HG03354 (cell line): ENCODE results near the gene LSM2.
"Not testable (repeated sequence)": the region's sequence is repeated elsewhere in the genome, so short reads cannot be mapped to it uniquely, and the experiment has no call there.

ENCODE experiments used
- ATAC-seq: cut with Tn5 transposase; IDR thresholded peaks from one replicate; pipeline ENCODE4 v1.9.1; 2021; ENCODE audit warnings: mild to moderate bottlenecking; ENCODE audit not compliant: unreplicated experiment, poor library complexity, severe bottlenecking

LSM2 gene

GRCh38 chr6:31801031-31801927 is 5.5 kb downstream of the LSM2 start:
- not testable (repeated sequence) for ATAC-seq

DNA sequence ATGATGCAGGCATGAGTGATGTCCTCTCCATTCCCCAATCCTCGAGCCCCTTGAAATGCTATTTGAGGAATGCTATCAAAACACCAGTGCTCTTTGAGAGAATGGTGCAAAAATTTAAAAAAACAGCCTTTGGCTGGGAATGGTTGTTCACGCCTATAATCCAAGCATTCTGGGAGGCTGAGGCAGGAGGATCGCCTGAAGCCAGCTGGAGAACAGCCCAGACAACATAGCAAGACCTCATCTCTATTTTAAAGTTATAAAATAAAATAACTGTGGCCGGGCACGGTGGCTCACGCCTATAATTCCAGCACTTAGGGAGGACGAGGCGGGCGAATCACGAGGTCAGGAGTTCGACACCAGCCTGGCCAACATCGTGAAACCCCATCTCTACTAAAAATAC is 7.0 kb downstream of the LSM2 start:
- ATAC-seq, result no peak

DNA sequence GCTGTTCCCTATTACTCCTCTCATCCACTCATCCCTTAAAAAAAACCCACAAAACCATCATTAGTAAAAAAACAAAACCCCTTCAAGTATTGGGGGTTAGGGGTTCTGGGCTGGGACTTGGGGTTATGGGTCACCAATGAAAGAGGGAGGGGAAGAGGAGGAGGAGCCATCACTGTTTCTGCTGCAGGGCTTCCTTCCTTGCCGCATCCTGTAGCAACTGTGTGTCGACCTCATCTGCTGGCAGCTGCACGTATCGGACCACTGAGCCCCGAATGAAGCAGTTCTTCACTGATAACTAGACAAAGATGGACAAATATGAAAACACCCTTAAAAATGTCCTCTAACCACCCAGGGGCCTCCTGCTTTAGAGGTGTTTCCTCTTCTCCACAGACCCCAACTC is 9.2 kb downstream of the LSM2 start:
- ATAC-seq, result no peak

DNA sequence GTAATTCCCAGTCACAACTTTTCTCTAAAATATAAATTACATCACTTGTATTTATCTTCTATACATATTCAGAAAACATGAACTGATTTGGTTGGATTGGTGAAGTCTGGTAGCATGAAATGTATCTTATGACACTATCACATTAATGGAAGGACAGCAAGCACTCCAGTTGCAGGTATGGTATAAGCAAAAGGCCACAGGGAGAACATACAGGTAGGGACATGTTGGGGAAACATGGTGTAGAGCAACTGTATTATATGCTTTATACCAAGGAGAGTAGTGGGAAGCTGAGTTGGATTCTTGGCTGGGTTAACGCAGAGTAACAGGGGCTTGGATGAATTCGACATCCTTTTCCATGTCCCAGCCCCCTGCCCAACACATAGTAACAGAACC is 9.8 kb downstream of the LSM2 start:
- no peak for ATAC-seq

DNA sequence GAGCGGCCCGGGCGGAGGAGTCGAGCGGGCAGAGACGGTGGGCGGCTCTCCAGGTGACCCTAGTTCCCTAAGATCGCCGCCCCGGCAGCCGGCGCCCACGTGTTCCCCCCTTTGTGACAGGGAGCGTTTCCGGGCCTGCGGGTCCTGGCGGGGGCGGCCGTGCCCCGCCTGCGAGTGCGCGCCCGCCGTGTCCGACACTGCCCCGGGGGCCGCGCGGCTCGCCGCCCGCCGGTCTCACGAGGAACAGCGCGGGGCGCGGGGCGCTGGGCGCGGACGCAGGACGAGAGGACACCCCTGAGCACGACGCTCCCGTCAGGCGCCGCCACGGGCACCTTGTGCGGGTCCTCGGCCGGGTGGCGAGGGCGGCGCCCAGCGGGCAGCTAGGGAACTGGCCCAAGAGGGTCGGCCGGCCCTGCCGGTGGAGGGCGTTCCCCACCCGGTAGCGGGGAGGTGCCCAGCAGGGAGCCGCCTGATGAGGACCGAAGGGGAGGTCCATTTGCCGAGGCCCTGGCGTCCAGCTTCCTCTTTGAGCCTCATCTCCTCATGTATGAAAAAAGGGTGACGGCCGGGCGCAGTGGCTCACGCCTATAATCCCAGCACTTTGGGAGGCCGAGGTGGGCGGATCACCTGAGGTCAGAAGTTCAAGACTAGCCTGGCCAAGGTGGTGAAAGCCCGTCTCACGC is 11.0 kb downstream of the LSM2 start, which contains the start of gene VARS1:
TSS of gene VARS1 (minus strand) at position 137 of the 683 bp plus-strand sequence. CDS start 535 bp downstream, outside the sequence.
- ATAC-seq, result peak; percentile 73

DNA sequence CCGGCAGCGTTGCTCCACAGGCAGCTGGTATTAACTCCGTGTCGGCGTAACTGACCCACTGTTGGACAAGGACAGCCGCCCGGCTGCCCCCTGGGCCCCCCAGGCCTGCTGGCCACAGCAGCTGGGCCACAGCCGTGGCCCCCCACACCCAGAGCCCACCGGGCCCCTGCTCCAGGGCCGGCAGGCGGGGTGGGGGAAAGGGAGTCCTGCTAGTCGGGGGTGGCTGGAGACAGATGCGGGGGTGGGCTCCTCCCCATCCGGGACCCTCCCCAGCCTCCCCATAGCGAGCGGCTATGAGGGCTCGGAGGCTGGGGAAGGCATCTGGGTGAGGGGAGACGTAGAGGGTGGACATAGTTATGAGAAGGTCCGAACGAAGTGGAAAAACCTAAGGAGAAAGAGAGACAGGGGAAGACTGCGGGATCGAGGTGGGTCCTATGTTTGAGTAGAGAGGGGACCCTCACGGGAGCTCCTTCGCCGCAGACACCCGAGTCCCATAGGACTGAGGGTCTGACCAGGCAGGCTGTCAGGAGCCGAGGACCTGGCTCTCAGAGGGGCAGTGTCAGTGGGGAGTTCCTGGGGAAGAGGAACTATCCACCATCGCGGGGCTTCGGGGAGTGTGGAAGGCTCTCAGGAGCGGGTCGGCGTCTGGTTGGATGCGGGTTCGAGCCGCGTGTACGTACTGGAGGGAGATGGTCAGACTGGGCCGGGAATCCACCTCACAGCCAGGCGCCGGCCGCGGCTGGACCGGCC is 11.7 kb downstream of the LSM2 start:
- peak; percentile 15 for ATAC-seq

- no peak for ATAC-seq
Observed at GRCh38 chr6:31794294-31794865, 12.4 kb downstream of the LSM2 start.

- ATAC-seq, result not testable (repeated sequence)
Observed at GRCh38 chr6:31793927-31794245, 12.9 kb downstream of the LSM2 start.

GRCh38 chr6:31792761-31793171 is 14.0 kb downstream of the LSM2 start:
- ATAC-seq, result no peak

DNA sequence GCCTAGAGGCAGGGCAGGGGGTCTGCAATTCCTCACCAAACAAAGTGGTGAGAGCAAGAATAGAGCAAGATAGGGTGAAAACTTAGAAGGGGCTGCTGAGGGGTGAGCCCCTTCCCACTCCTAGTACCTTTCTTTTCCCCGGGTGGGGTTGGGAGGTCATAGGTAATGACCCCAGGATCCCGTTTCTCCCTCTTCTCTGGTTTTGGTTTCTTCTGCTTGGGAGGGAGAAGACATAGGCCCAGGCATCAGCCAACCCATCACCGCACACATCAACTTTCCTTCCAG is 14.7 kb downstream of the LSM2 start:
- ATAC-seq, result no peak

GRCh38 chr6:31791324-31792089 is 15.3 kb downstream of the LSM2 start:
- ATAC-seq, result no peak

GRCh38 chr6:31785475-31785874 is 21.3 kb downstream of the LSM2 start:
- ATAC-seq, result no peak

- no peak for ATAC-seq
Observed at GRCh38 chr6:31784098-31784925, 22.5 kb downstream of the LSM2 start.

DNA sequence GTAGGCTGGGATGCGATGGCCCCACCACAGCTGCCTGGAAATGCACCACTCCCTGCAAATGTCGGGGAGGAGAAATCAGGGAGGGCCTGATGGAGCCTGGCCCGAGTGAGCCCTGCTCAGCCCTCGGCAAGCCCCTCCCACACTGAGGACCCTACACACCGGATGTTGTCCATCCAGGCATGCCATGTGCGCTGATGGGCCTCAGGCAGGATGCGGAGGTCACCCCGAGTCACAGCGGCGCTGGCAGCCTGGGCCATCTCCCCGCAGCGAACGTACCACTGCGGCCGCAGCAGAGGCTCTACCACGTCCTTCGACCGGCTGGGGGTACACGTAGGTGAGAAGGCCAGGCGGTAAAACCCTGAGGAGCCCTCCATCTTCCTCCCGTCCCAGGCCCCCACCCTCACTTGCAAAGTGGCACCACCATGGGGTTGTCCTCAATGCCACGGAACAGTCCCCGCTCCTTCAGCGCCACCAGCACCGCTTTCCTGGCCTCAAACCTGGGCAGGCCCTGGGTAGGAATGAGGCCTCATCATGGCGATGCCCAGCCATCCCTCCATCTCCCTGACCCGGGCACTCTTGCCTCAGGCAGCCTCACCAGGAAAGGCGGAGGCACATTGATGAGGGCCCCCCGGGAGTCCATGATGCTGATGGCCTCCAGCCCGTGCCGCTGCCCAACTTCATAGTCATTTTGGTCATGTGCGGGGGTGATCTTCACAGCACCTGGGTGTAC is 24.5 kb downstream of the LSM2 start:
- ATAC-seq, result no peak

GRCh38 chr6:31781244-31782125 is 25.3 kb downstream of the LSM2 start:
- ATAC-seq, result no peak

- no peak for ATAC-seq
Observed at GRCh38 chr6:31780507-31781243, 26.1 kb downstream of the LSM2 start.

DNA sequence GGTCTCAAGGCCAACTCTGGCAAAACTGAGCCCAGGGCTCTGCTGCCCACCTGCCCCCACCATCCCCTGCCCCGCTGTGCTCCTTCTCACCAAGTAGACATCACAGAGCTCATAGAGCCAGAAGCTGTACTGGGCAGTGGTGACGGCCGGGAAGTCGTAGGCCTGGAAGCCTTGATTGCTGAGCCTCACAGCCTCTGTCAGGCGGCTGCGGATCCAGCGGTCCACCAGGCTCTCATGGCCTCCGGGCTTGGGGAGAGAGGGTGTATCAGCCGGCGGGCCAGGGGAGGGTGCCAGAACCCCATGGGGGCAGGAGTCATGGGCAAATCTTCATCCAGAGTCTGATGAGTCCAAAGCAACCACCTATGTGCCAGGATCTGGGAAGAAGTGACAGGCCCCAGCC is 26.9 kb downstream of the LSM2 start:
- no peak for ATAC-seq
